HG03442 (cell line): Measurements from ENCODE around the gene TMC3.
"Not testable (repeated sequence)": the region's sequence is repeated elsewhere in the genome, so short reads cannot be mapped to it uniquely, and the experiment has no call there.

Experiments used
- ATAC-seq: cut with Tn5 transposase; IDR thresholded peaks from one replicate; pipeline ENCODE4 v1.9.1; 2021; ENCODE audit warnings: mild to moderate bottlenecking, moderate library complexity; ENCODE audit not compliant: unreplicated experiment

The TMC3 gene

GRCh38 chr15:81373775-81374395 is at the start of gene TMC3:
TMC3 (minus strand) TSS chr15:81374213; CDS start chr15:81374077, 136 bp downstream.
- ATAC-seq = no peak

- no peak for ATAC-seq
These were observed 47.4 kb upstream of the TMC3 start for GRCh38 chr15:81421461-81421860.

GRCh38 chr15:81419332-81419943 is 45.4 kb upstream of the TMC3 start:
- ATAC-seq = no peak

- ATAC-seq = no peak
These were observed 44.9 kb upstream of the TMC3 start for GRCh38 chr15:81418891-81419290.

- ATAC-seq = no peak
These were observed 44.4 kb upstream of the TMC3 start for GRCh38 chr15:81418444-81418843.

GRCh38 chr15:81414274-81414968 is 40.4 kb upstream of the TMC3 start:
- not testable (repeated sequence) for ATAC-seq

GRCh38 chr15:81413851-81414250 is 39.8 kb upstream of the TMC3 start:
- ATAC-seq = no peak

GRCh38 chr15:81411969-81412633 is 38.1 kb upstream of the TMC3 start:
- ATAC-seq = no peak

GRCh38 chr15:81411051-81411450 is 37.0 kb upstream of the TMC3 start:
- no peak for ATAC-seq

- no peak for ATAC-seq
These were observed 36.3 kb upstream of the TMC3 start for GRCh38 chr15:81410318-81410753.

GRCh38 chr15:81407718-81408117 is 33.7 kb upstream of the TMC3 start:
- no peak for ATAC-seq

- ATAC-seq = no peak
These were observed 33.2 kb upstream of the TMC3 start for GRCh38 chr15:81407176-81407575.

- no peak for ATAC-seq
These were observed 26.7 kb upstream of the TMC3 start for GRCh38 chr15:81400640-81401236.

GRCh38 chr15:81398910-81399551 is 25.0 kb upstream of the TMC3 start:
- no peak for ATAC-seq

GRCh38 chr15:81398456-81398855 is 24.4 kb upstream of the TMC3 start:
- ATAC-seq = no peak

GRCh38 chr15:81394603-81395002 is 20.6 kb upstream of the TMC3 start:
- ATAC-seq = no peak

- no peak for ATAC-seq
These were observed 17.6 kb upstream of the TMC3 start for GRCh38 chr15:81391657-81392056.

- no peak for ATAC-seq
These were observed 14.4 kb upstream of the TMC3 start for GRCh38 chr15:81388436-81388770.

- no peak for ATAC-seq
These were observed 13.8 kb upstream of the TMC3 start for GRCh38 chr15:81387621-81388435.

- no peak for ATAC-seq
These were observed 12.9 kb upstream of the TMC3 start for GRCh38 chr15:81386947-81387346.
